Testis (tissue), 3 donors: Measurements from ENCODE around the gene CAMK2B. TPM values are rescaled to one million over a fixed set of nuclear protein-coding genes. Genes with fewer than 3 reads are reported as not detected.
"Not testable (repeated sequence)": the region's sequence is repeated elsewhere in the genome, so short reads cannot be mapped to it uniquely, and the experiment has no call there.

Experiments used
- DNase-seq: peaks from one replicate; pipeline ENCODE4 v3.0.0-alpha.2; 2019
- H3K27ac ChIP-seq, 2 donors: fragments of 200-600 bp; sonication (generic); one replicate each; pipeline ENCODE4 v1.5.1; 2019
- H3K27me3 ChIP-seq: fragments of 200-600 bp; sonication (generic); one replicate; pipeline ENCODE4 v1.5.1; 2019
- H3K36me3 ChIP-seq: fragments of 200-600 bp; sonication (generic); one replicate; pipeline ENCODE4 v1.5.1; 2017; ENCODE audit warnings: low read depth; ENCODE audit errors: missing control alignments
- H3K4me1 ChIP-seq: fragments of 200-600 bp; sonication (generic); one replicate; pipeline ENCODE4 v1.5.1; 2019
- H3K4me3 ChIP-seq, 2 donors: fragments of 200-600 bp; sonication (generic); one replicate each; pipeline ENCODE4 v1.5.1; 2017 to 2019
- H3K9me3 ChIP-seq: fragments of 200-600 bp; sonication (generic); one replicate; pipeline ENCODE4 v1.5.1; 2017
- CTCF ChIP-seq, 3 experiments: fragments of 450-650 bp in 2 of 3; fragments of 200-600 bp in 1 of 3; sonication (generic) in 1 of 3; IDR thresholded peaks; one replicate each; pipeline ENCODE4 v1.5.1; 2016 to 2019; ENCODE audit warnings: antibody characterized with exemption in 3 of 3, mild to moderate bottlenecking in 2 of 3, moderate library complexity in 1 of 3
- POLR2A ChIP-seq: fragments of 450-650 bp; IDR thresholded peaks from one replicate; pipeline ENCODE4 v1.6.1; 2017; ENCODE audit warnings: antibody characterized with exemption, mild to moderate bottlenecking, moderate library complexity
- WGBS, 2 donors: methylation state at CpG; one replicate each; pipeline ENCODE4 v1.1.5; 2018; 5-methylcytosine and 5-hydroxymethylcytosine counted together
- intact Hi-C: fragments of 100-400 bp; cut with DNase I; formaldehyde crosslinking; loops from one replicate; pipeline ENCODE4 v1.15.1; 2023; ENCODE audit warnings: low total_unique reads
- polyA plus RNA-seq: library from polyadenylated mRNA; stranded (reverse); fragments of 350-450 nt; fragmentation: Illumina TruSeq; extraction: RNeasy Lipid Tissue Mini Kit (QIAGEN cat#74804); gene quantifications from one replicate; pipeline ENCODE4 v1.2.3, GENCODE V29; 2014; ENCODE audit warnings: low read depth, low replicate concordance; ENCODE audit not compliant: insufficient read depth
- total RNA-seq, 2 donors: library from RNA; depleted of rRNA; stranded (reverse); fragments of >200 nt; gene quantifications; one replicate each; pipeline ENCODE4 v1.2.3, GENCODE V29; 2016

The CAMK2B gene
- total and polyA plus RNA-seq, 3 donors from 2014 or later: 4.0 to 12.5 (median 12.1) TPM

DNA sequence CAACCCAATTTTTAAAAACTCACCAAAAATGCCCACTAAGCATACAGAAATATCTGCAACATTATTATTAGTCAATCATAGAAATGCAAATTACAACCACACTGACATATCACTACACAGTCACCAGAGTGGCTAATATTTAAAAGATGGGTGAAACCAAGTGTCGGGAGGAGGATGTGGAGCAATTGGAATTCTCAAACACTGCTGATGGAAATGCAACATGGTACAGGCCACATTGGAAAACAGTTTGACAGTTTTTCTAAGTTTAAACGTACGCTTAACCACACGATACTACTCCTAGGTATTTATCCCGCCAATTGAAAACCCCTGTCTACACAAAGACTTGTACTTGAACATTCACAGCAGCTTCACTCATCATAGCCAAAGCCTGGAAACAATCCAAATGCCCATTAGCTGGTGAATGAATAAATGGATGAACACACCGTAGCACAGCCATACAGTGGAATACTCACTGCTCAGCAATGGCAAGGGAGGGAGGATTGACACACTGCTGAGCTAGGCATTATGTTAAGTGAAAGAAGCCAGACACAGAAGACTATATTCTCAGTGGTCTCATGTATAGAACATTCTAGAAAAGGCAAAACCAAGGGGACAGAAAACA lies 152.5 kb downstream of the CAMK2B start:
- WGBS, 2 donors: 89 to 93% methylated on average over 6 of the region's 6 CpGs
- Histone ChIP-seq H3K27ac (no peak overlapping the region), H3K27me3 (no peaks in the 10 kb centered on the region), H3K4me1 (no peaks in the 10 kb centered on the region), H3K4me3 (no peak overlapping the region), H3K36me3 (no peaks in the 10 kb centered on the region), H3K9me3 (no peaks in the 10 kb centered on the region)
- TF ChIP-seq POLR2A: no peak
- no peak for TF ChIP-seq CTCF (IDR thresholded peaks at IDR 0.05)
- intact Hi-C loops: no loop called here
- DNase-seq: no peak

DNA sequence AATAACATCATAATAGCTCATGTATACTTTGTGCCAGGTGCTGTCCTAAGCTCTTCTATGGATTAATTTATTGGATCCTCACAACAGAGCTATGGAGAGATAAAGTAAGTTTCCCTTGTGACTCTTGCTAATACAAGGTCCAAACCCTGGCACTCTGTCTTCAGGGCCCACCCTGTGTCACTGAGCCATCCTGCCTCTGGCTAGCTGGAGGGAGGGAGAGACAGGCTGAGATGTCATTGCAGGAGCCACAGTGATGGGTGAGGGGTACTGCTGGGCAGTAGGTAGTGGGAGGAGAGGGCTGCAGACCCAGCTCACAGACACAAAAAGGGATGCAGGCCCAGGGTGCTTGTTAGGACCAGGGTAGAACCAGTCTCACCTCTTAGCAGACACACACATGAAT lies 153.0 kb downstream of the CAMK2B start:
- H3K4me3 ChIP-seq: no peak overlapping the region
- TF ChIP-seq POLR2A: no peak
- no peak for TF ChIP-seq CTCF (IDR thresholded peaks at IDR 0.05)
- no peak overlapping the region for H3K27ac ChIP-seq
- intact Hi-C loops: no loop called here
- H3K36me3 ChIP-seq: no peaks in the 10 kb centered on the region
- no peaks in the 10 kb centered on the region for H3K27me3 ChIP-seq
- no peaks in the 10 kb centered on the region for H3K9me3 ChIP-seq
- DNase-seq: no peak
- H3K4me1 ChIP-seq: no peaks in the 10 kb centered on the region

DNA sequence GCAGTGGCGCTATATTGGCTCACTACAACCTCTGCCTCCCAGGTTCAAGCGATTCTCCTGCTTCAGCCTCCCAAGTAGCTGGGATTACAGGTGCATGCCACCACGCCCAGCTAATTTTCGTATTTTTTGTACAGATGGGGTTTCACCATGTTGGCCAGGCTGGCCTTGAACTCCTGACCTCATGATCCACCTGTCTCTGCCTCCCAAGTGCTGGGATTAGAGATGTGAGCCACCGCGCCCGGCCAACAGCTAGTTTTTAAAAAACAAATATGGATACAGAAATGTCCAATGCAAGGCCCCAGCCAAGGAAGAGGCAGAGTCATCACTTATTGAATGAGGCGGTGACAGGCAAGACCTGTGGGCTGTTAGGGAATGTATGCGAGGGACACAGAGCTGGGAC lies 153.5 kb downstream of the CAMK2B start:
- H3K36me3 ChIP-seq, H3K27ac ChIP-seq, H3K4me3 ChIP-seq, DNase-seq, H3K27me3 ChIP-seq, H3K4me1 ChIP-seq, intact Hi-C loops, H3K9me3 ChIP-seq: not testable (repeated sequence)
- 93 to 94% methylated on average over 9 of the region's 9 CpGs for WGBS, 2 donors

GRCh38 chr7:44167920-44168319 lies 157.5 kb downstream of the CAMK2B start:
- H3K36me3 ChIP-seq: no peaks in the 10 kb centered on the region
- no peaks in the 10 kb centered on the region for H3K4me1 ChIP-seq
- H3K27me3 ChIP-seq: no peaks in the 10 kb centered on the region
- DNase-seq: no peak
- H3K27ac ChIP-seq: no peak overlapping the region
- TF ChIP-seq POLR2A: no peak
- TF ChIP-seq CTCF (IDR thresholded peaks at IDR 0.05): no peak
- no peaks in the 10 kb centered on the region for H3K9me3 ChIP-seq
- intact Hi-C loops: no loop called here
- H3K4me3 ChIP-seq: no peak overlapping the region

Other genes starting within 250 kb of the CAMK2B start
- 10 to 100 TPM; 43.4 to 63.7 TPM for gene POLM, start 243.1 kb downstream of the CAMK2B start, total RNA-seq
- gene POLM, start 243.1 kb downstream of the CAMK2B start, polyA plus RNA-seq: 11.7 TPM
- 100 to 1,000 TPM in 1 of 2 donors, 10 to 100 TPM in 1; 74.5 to 102 TPM for gene AEBP1, start 221.2 kb downstream of the CAMK2B start, total RNA-seq
- 168 TPM for gene AEBP1, start 221.2 kb downstream of the CAMK2B start, polyA plus RNA-seq
- gene POLD2, start 202.0 kb downstream of the CAMK2B start, total RNA-seq: 10 to 100 TPM; 59.4 to 61.9 TPM
- gene POLD2, start 202.0 kb downstream of the CAMK2B start, polyA plus RNA-seq: 117 TPM
- gene MYL7, start 184.3 kb downstream of the CAMK2B start, total RNA-seq: 1 to 10 TPM; 1.5 to 1.7 TPM
- not detected for gene MYL7, start 184.3 kb downstream of the CAMK2B start, polyA plus RNA-seq
- gene GCK, start 136.2 kb downstream of the CAMK2B start, total RNA-seq: 1 to 10 TPM in 1 of 2 donors, under 1 TPM in 1; 0.94 to 1.2 TPM
- gene GCK, start 136.2 kb downstream of the CAMK2B start, polyA plus RNA-seq: 0.90 TPM
- gene YKT6, start 124.6 kb downstream of the CAMK2B start, total RNA-seq: 10 to 100 TPM; 66.5 to 72.3 TPM
- gene YKT6, start 124.6 kb downstream of the CAMK2B start, polyA plus RNA-seq: 85.9 TPM
- 10 to 100 TPM; 50.6 to 54.6 TPM for gene NUDCD3, start 165.1 kb upstream of the CAMK2B start, total RNA-seq
- gene NUDCD3, start 165.1 kb upstream of the CAMK2B start, polyA plus RNA-seq: 112 TPM
- under 1 TPM; 0.37 to 0.55 TPM for gene NPC1L1, start 215.7 kb upstream of the CAMK2B start, total RNA-seq
- 0.83 TPM for gene NPC1L1, start 215.7 kb upstream of the CAMK2B start, polyA plus RNA-seq
- gene DDX56, start 248.3 kb upstream of the CAMK2B start, total RNA-seq: 10 to 100 TPM; 58.8 to 72.8 TPM
- 68.8 TPM for gene DDX56, start 248.3 kb upstream of the CAMK2B start, polyA plus RNA-seq